IMR-90 (cell line): ENCODE results near the gene BMP7. TPM values are rescaled to one million over a fixed set of nuclear protein-coding genes. Genes with fewer than 3 reads are reported as not detected.

Source experiments
- ATAC-seq: fragments of 200-7000 bp; cut with Tn5 transposase; 2 replicates; pipeline ENCODE4 v1.9.1; 2020; ENCODE audit warnings: low read depth, mild to moderate bottlenecking, moderate library complexity
- BruUV-seq: library from RNA; stranded (reverse); fragments of 400-500 nt; replicated peaks from 2 replicates; lab custom pipeline; 2021; lab: Mats Ljungman, UMichigan
- CTCF ChIA-PET: fragments of 300-600 bp; formaldehyde crosslinking; extraction: SDS; loops from one replicate; lab custom pipeline; 2021; ENCODE audit warnings: antibody characterized with exemption; lab: Yijun Ruan, JAX
- POLR2A ChIA-PET: fragments of 300-600 bp; sonication (Branson Sonifier 250); formaldehyde crosslinking; loops from one replicate; lab custom pipeline; 2022; ENCODE audit warnings: antibody characterized with exemption; ENCODE audit not compliant: unreplicated experiment; lab: Charles Lee
- DNase-seq: peaks from one replicate; pipeline ENCODE4 v3.0.0; 2013
- H2AFZ ChIP-seq: replicated peaks from 2 replicates; pipeline ENCODE3; 2013; ENCODE audit warnings: low read length, mild to moderate bottlenecking; ENCODE audit not compliant: poor library complexity
- H2AK5ac ChIP-seq: 2 replicates; pipeline ENCODE4 v1.6.1; 2013; ENCODE audit warnings: low read depth, low read length, inconsistent platforms
- H2AK9ac ChIP-seq: replicated peaks from 2 replicates; pipeline ENCODE3; 2013; ENCODE audit warnings: mild to moderate bottlenecking, low read depth, low read length, moderate library complexity; ENCODE audit not compliant: poor library complexity
- H2BK120ac ChIP-seq: 2 replicates; pipeline ENCODE4 v1.6.1; 2013; ENCODE audit warnings: low read depth, low read length, inconsistent platforms
- H2BK15ac ChIP-seq: 3 replicates; pipeline ENCODE4 v1.6.1; 2013; ENCODE audit warnings: low read depth, low read length, inconsistent platforms
- H2BK20ac ChIP-seq: 2 replicates; pipeline ENCODE4 v1.6.1; 2013; ENCODE audit warnings: low read depth, mild to moderate bottlenecking, inconsistent platforms, low read length, moderate library complexity
- H2BK5ac ChIP-seq: 2 replicates; pipeline ENCODE4 v1.6.1; 2013; ENCODE audit warnings: mild to moderate bottlenecking, low read depth, low read length, inconsistent platforms; ENCODE audit not compliant: poor library complexity, severe bottlenecking
- H3K14ac ChIP-seq: replicated peaks from 2 replicates; pipeline ENCODE4 v1.6.1; 2013; ENCODE audit warnings: low read depth, low read length, inconsistent platforms
- H3K18ac ChIP-seq: 2 replicates; pipeline ENCODE4 v1.6.1; 2013; ENCODE audit warnings: low read depth, low read length, control low read depth
- H3K23ac ChIP-seq: 2 replicates; pipeline ENCODE4 v1.6.1; 2013; ENCODE audit warnings: low read depth, low read length, inconsistent platforms
- H3K27ac ChIP-seq: 2 replicates; pipeline ENCODE4 v1.5.1; 2013; ENCODE audit warnings: mild to moderate bottlenecking, control low read depth, low read length; ENCODE audit not compliant: insufficient read depth
- H3K27me3 ChIP-seq: 2 replicates; pipeline ENCODE4 v1.6.1; 2013; ENCODE audit warnings: low read length; ENCODE audit not compliant: control insufficient read depth, insufficient read depth
- H3K36me3 ChIP-seq: 2 replicates; pipeline ENCODE4 v1.6.1; 2013; ENCODE audit warnings: low read length, mixed read lengths; ENCODE audit not compliant: control insufficient read depth, insufficient read depth
- H3K4ac ChIP-seq: 2 replicates; pipeline ENCODE4 v1.6.1; 2013; ENCODE audit warnings: low read depth, low read length, inconsistent platforms
- H3K4me1 ChIP-seq: 2 replicates; pipeline ENCODE4 v1.6.1; 2013; ENCODE audit warnings: low read length, mixed read lengths; ENCODE audit not compliant: control insufficient read depth, insufficient read depth
- H3K4me2 ChIP-seq: 2 replicates; pipeline ENCODE4 v1.6.1; 2013; ENCODE audit warnings: low read depth, mild to moderate bottlenecking, control low read depth, low read length, moderate library complexity
- H3K4me3 ChIP-seq: 2 replicates; pipeline ENCODE4 v1.5.1; 2013; ENCODE audit warnings: low read depth, mild to moderate bottlenecking, control low read depth, low read length, moderate library complexity; ENCODE audit not compliant: insufficient read depth
- H3K56ac ChIP-seq: 2 replicates; pipeline ENCODE4 v1.6.1; 2013; ENCODE audit warnings: low read length, inconsistent platforms; ENCODE audit not compliant: insufficient read depth; ENCODE audit errors: extremely low read depth
- H3K79me1 ChIP-seq, 2 experiments: 2 replicates each; pipeline ENCODE4 v1.6.1; 2013; ENCODE audit warnings: low read length in 2 of 2, inconsistent platforms in 1 of 2, low read depth in 1 of 2
- H3K9ac ChIP-seq: 2 replicates; pipeline ENCODE4 v1.6.1; 2013; ENCODE audit warnings: low read depth, low read length, control low read depth
- H3K9me1 ChIP-seq: 2 replicates; pipeline ENCODE4 v1.6.1; 2013; ENCODE audit warnings: low read length, inconsistent platforms; ENCODE audit not compliant: insufficient read depth
- H3K9me3 ChIP-seq: 2 replicates; pipeline ENCODE4 v1.6.1; 2013; ENCODE audit warnings: low read length; ENCODE audit not compliant: control insufficient read depth, insufficient read depth
- H4K20me1 ChIP-seq: 2 replicates; pipeline ENCODE4 v1.6.1; 2013; ENCODE audit warnings: low read length, inconsistent platforms; ENCODE audit not compliant: insufficient read depth
- H4K5ac ChIP-seq: 2 replicates; pipeline ENCODE4 v1.6.1; 2013; ENCODE audit warnings: mild to moderate bottlenecking, low read depth, low read length, control low read depth
- H4K8ac ChIP-seq, 2 experiments: 2 replicates each; pipeline ENCODE4 v1.6.1; 2013; ENCODE audit warnings: low read depth in 2 of 2, low read length in 2 of 2, control low read depth in 1 of 2, inconsistent platforms in 1 of 2
- H4K91ac ChIP-seq: 2 replicates; pipeline ENCODE4 v1.6.1; 2013; ENCODE audit warnings: low read depth, low read length, inconsistent platforms; ENCODE audit not compliant: insufficient read depth
- FOS ChIP-seq: fragments of 150-350 bp; IDR thresholded peaks from 2 replicates; pipeline ENCODE4 v1.6.1; 2016; ENCODE audit warnings: low read depth, low read length
- MAFK ChIP-seq: IDR thresholded peaks from 2 replicates; pipeline ENCODE4 v1.6.1; 2012; ENCODE audit warnings: low read depth, low read length, improper control_type of control experiment
- MXI1 ChIP-seq: IDR thresholded peaks from 2 replicates; pipeline ENCODE4 v1.6.1; 2012; ENCODE audit warnings: low read depth, mild to moderate bottlenecking, low read length, moderate library complexity, borderline replicate concordance
- NFE2L2 ChIP-seq: fragments of 150-350 bp; IDR thresholded peaks from 2 replicates; pipeline ENCODE4 v1.6.1; 2016; ENCODE audit warnings: low read depth, mild to moderate bottlenecking, low read length
- RCOR1 ChIP-seq: IDR thresholded peaks from 2 replicates; pipeline ENCODE4 v1.6.1; 2012; ENCODE audit warnings: mild to moderate bottlenecking, low read length, improper control_type of control experiment; ENCODE audit not compliant: insufficient replicate concordance
- WGBS, 2 experiments: methylation state at CpG; one replicate each; pipeline versions ENCODE4 v1.1.5 to v1.1.7; 2013; ENCODE audit warnings: missing lambda C conversion rate in 2 of 2; ENCODE audit not compliant: insufficient read length in 1 of 2; ENCODE audit errors: extremely low coverage in 2 of 2; 5-methylcytosine and 5-hydroxymethylcytosine counted together
- dilution Hi-C: fragments of 300-500 bp; cut with HindIII; formaldehyde crosslinking; loops from one replicate; pipeline ENCODE4 v1.14.3; 2018; ENCODE audit warnings: low sequenced_read_pairs; ENCODE audit not compliant: unreplicated experiment
- in situ Hi-C: fragments of 300-500 bp; cut with MboI; formaldehyde crosslinking; loops from 3 replicates; pipeline ENCODE4 v1.14.3; 2019; ENCODE audit warnings: low sequenced_read_pairs, inconsistent platforms, mixed read lengths
- intact Hi-C: fragments of 100-400 bp; cut with micrococcal nuclease; formaldehyde crosslinking; loops from 2 replicates; pipeline ENCODE4 v1.10.0; 2022
- polyA plus RNA-seq, 3 experiments: library from polyadenylated mRNA; depleted of rRNA; stranded (reverse); fragments of >200 nt; gene quantifications; 2 replicates each; pipeline ENCODE4 v1.2.3, GENCODE V29; 2012; ENCODE audit warnings: low replicate concordance in 1 of 3
- total RNA-seq: library from RNA; depleted of rRNA; stranded (reverse); fragments of >200 nt; gene quantifications from 2 replicates; pipeline ENCODE4 v1.2.3, GENCODE V29; 2012
- TF ChIP-seq, protein P1 (sequence below): fragments of 150-350 bp; IDR thresholded peaks from 2 replicates; pipeline ENCODE4 v1.6.1; 2017; ENCODE audit warnings: mild to moderate bottlenecking, antibody characterized with exemption, low read length, low read depth

Gene BMP7
- total and polyA plus RNA-seq, 2 of the 4 experiments (the other 2 are of a cell fraction): not detected

DNA sequence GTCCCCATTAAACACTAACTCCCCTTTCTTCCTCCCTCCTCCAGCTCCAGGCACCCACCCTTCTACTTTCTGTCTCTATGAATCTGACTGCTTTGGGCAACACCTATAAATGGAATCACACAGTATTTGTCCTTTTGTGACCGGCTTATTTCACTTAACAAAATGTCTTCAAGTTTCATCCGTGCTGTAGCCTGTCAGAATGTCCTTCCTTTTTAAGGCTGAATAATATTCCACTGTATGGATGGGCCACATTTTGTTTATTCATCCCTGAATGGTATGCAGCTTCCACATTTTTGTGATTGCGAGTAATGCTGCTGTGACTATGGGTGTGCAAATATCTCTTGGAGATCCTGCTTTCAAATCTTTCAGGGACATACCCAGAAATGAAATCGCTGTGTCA is 28.4 kb downstream of the BMP7 start:
- no peak overlapping the region for H3K14ac ChIP-seq
- H2AK5ac ChIP-seq: no peak overlapping the region
- DNase-seq (no peak), ATAC-seq (no peak)
- H2BK120ac ChIP-seq: no peak overlapping the region
- H3K27ac ChIP-seq: no peak overlapping the region
- H2BK20ac ChIP-seq: no peak overlapping the region
- intact Hi-C loops: no loop called here
- no peaks in the 10 kb centered on the region for H4K20me1 ChIP-seq
- in situ Hi-C loops: no loop called here
- TF ChIP-seq RCOR1 (no peak), NFE2L2 (no peak), FOS (no peak), MAFK (no peak), MXI1 (no peak)
- TF ChIP-seq, protein P1, sequence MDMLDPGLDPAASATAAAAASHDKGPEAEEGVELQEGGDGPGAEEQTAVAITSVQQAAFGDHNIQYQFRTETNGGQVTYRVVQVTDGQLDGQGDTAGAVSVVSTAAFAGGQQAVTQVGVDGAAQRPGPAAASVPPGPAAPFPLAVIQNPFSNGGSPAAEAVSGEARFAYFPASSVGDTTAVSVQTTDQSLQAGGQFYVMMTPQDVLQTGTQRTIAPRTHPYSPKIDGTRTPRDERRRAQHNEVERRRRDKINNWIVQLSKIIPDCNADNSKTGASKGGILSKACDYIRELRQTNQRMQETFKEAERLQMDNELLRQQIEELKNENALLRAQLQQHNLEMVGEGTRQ: no peak
- no peak overlapping the region for H4K5ac ChIP-seq
- no TSS peak for BruUV-seq
- no peaks in the 10 kb centered on the region for H3K79me1 ChIP-seq
- no peak overlapping the region for H3K56ac ChIP-seq
- no peak overlapping the region for H2AK9ac ChIP-seq
- ChIA-PET CTCF (no interaction called here), POLR2A (no interaction called here)
- H3K4ac ChIP-seq: no peak overlapping the region
- WGBS, 2 experiments: 85% methylated on average over 2 of the region's 4 CpGs; no CpG with 5 or more reads in 1 of the 2 experiments
- H3K9me1 ChIP-seq: no peaks in the 10 kb centered on the region
- dilution Hi-C loops: no loop called here
- H3K36me3 ChIP-seq: no peaks in the 10 kb centered on the region
- no peak overlapping the region for H3K4me2 ChIP-seq
- H3K4me3 ChIP-seq: no peak overlapping the region
- no peak overlapping the region for H4K8ac ChIP-seq
- H2BK5ac ChIP-seq: no peak overlapping the region
- H3K27me3 ChIP-seq: no peaks in the 10 kb centered on the region; the same call in 1 of the 2 replicates
- H3K23ac ChIP-seq: no peak overlapping the region
- H2AFZ ChIP-seq: no peak overlapping the region
- H3K18ac ChIP-seq: no peak overlapping the region
- no peak overlapping the region for H3K9ac ChIP-seq
- no peaks in the 10 kb centered on the region for H3K4me1 ChIP-seq
- no peak overlapping the region for H2BK15ac ChIP-seq
- H3K9me3 ChIP-seq: no peaks in the 10 kb centered on the region; the same call in 1 of the 2 replicates
- no peak overlapping the region for H4K91ac ChIP-seq
